Endothelial cell of umbilical vein (primary cell): Measurements from ENCODE around the gene KDM4B. TPM values are rescaled to one million over a fixed set of nuclear protein-coding genes. Genes with fewer than 3 reads are reported as not detected.

Experiments used
- BruUV-seq: library from RNA; stranded (reverse); fragments of 400-500 nt; replicated peaks from 2 replicates; lab custom pipeline; 2021; lab: Mats Ljungman, UMichigan
- CTCF ChIA-PET: fragments of 300-600, 350-600 bp; sonication (Branson Sonifier 250); formaldehyde crosslinking; loops from one replicate; lab custom pipeline; 2021; ENCODE audit warnings: antibody characterized with exemption, inconsistent platforms; lab: Charles Lee
- POLR2A ChIA-PET: fragments of 300-600, 350-600 bp; sonication (Branson Sonifier 250); formaldehyde crosslinking; loops from one replicate; lab custom pipeline; 2021; ENCODE audit warnings: antibody characterized with exemption, inconsistent platforms; lab: Charles Lee
- DNase-seq: peaks from one replicate; pipeline ENCODE4 v3.0.0-alpha.2; 2011; ENCODE audit warnings: low read depth, low spot score
- FAIRE-seq: peaks from 2 replicates; lab custom pipeline; 2011; peaks lifted over from hg19 to GRCh38; lab: Jason Lieb, UNC
- H2AFZ ChIP-seq: 2 replicates; pipeline ENCODE4 v1.6.0; 2012; ENCODE audit warnings: low read depth, low read length, control low read depth, inconsistent platforms
- H3K27ac ChIP-seq: 2 replicates; pipeline ENCODE4 v1.5.1; 2011; ENCODE audit warnings: low read depth, mild to moderate bottlenecking, control low read depth, low read length, moderate library complexity; ENCODE audit not compliant: insufficient read depth
- H3K27me3 ChIP-seq, 2 experiments: 2 replicates each; pipeline versions ENCODE4 v1.6.0 to v1.6.1; 2011; ENCODE audit warnings: low read length in 2 of 2, mixed read lengths in 1 of 2; ENCODE audit not compliant: control insufficient read depth in 2 of 2, insufficient read depth in 2 of 2
- H3K36me3 ChIP-seq, 2 experiments: 2 replicates in 1 of 2; 3 replicates in 1 of 2; pipeline ENCODE4 v1.5.1; 2011; ENCODE audit warnings: low read length in 2 of 2, mild to moderate bottlenecking in 1 of 2, moderate library complexity in 1 of 2; ENCODE audit not compliant: control insufficient read depth in 2 of 2, insufficient read depth in 2 of 2; ENCODE audit errors: extremely low read depth in 1 of 2
- H3K4me1 ChIP-seq: 3 replicates; pipeline ENCODE4 v1.5.1; 2011; ENCODE audit warnings: mild to moderate bottlenecking, low read length; ENCODE audit not compliant: control insufficient read depth, insufficient read depth; ENCODE audit errors: extremely low read depth
- H3K4me2 ChIP-seq: 2 replicates; pipeline ENCODE4 v1.6.1; 2011; ENCODE audit warnings: low read length, control low read depth, mixed read lengths; ENCODE audit not compliant: insufficient read depth
- H3K4me3 ChIP-seq, 3 experiments: fragments of 200-600 bp in 1 of 3; sonication (generic), shearing (Covaris generic) in 1 of 3; replicated peaks in 1 of 3; 2 replicates each; pipeline ENCODE4 v1.5.1; 2011 to 2016; ENCODE audit warnings: control low read depth in 3 of 3, low read length in 3 of 3, mild to moderate bottlenecking in 2 of 3, inconsistent platforms in 1 of 3, low read depth in 1 of 3, moderate library complexity in 1 of 3; ENCODE audit not compliant: insufficient read depth in 1 of 3
- H3K79me2 ChIP-seq: 2 replicates; pipeline ENCODE4 v1.6.0; 2012; ENCODE audit warnings: low read length, inconsistent platforms; ENCODE audit not compliant: control insufficient read depth, insufficient read depth
- H3K9ac ChIP-seq: replicated peaks from 2 replicates; pipeline ENCODE3; 2011; ENCODE audit warnings: low read length, control low read depth; ENCODE audit not compliant: insufficient read depth; ENCODE audit errors: extremely low read depth
- H3K9me1 ChIP-seq: replicated peaks from 3 replicates; pipeline ENCODE4 v1.6.0; 2011; ENCODE audit warnings: mild to moderate bottlenecking, low read length; ENCODE audit not compliant: control insufficient read depth, insufficient read depth; ENCODE audit errors: extremely low read depth
- H3K9me3 ChIP-seq: replicated peaks from 2 replicates; pipeline ENCODE4 v1.5.1; 2012; ENCODE audit warnings: low read length, inconsistent platforms; ENCODE audit not compliant: control insufficient read depth, insufficient read depth
- H4K20me1 ChIP-seq: replicated peaks from 2 replicates; pipeline ENCODE3; 2011; ENCODE audit warnings: mild to moderate bottlenecking, low read length; ENCODE audit not compliant: control insufficient read depth, insufficient read depth; ENCODE audit errors: extremely low read depth
- EZH2 ChIP-seq: IDR thresholded peaks from 2 replicates; pipeline ENCODE4 v1.6.1; 2012; ENCODE audit warnings: borderline replicate concordance, low read depth, mild to moderate bottlenecking, moderate library complexity, low read length, inconsistent platforms; ENCODE audit not compliant: severe bottlenecking
- FOS ChIP-seq: IDR thresholded peaks from 2 replicates; pipeline ENCODE4 v1.6.1; 2011; ENCODE audit warnings: mild to moderate bottlenecking, low read length, moderate library complexity, borderline replicate concordance; ENCODE audit not compliant: insufficient read depth
- GATA2 ChIP-seq: IDR thresholded peaks from 2 replicates; pipeline ENCODE4 v1.7.0; 2011; ENCODE audit warnings: low read depth, mild to moderate bottlenecking, moderate library complexity, mixed read lengths, low read length; ENCODE audit not compliant: insufficient read length, insufficient read depth
- JUN ChIP-seq: IDR thresholded peaks from 2 replicates; pipeline ENCODE4 v1.6.1; 2011; ENCODE audit warnings: borderline replicate concordance, low read depth; ENCODE audit not compliant: insufficient read length, insufficient read depth
- dilution Hi-C: fragments of 300-500 bp; cut with MboI; formaldehyde crosslinking; loops from one replicate; pipeline ENCODE4 v1.15.0; 2019; ENCODE audit warnings: low sequenced_read_pairs; ENCODE audit not compliant: extremely low pct_ligation_motif_present
- intact Hi-C: fragments of 100-400 bp; cut with micrococcal nuclease; formaldehyde crosslinking; loops from one replicate; pipeline ENCODE4 v1.10.0; 2022
- polyA plus RNA-seq, 4 experiments: library from polyadenylated mRNA; depleted of rRNA in 3 of 4; stranded (reverse) in 3 of 4; unstranded in 1 of 4; fragments of >200 nt; gene quantifications; 2 replicates each; pipeline versions ENCODE4 v1.2.1 to v1.2.3, GENCODE V29; 2011 to 2012; ENCODE audit warnings: missing spikeins in 1 of 4
- total RNA-seq: library from RNA; stranded (reverse); gene quantifications from 2 replicates; pipeline ENCODE4 v1.2.3, GENCODE V29; 2021
- TF ChIP-seq, protein P1 (sequence below), 2 donors: IDR thresholded peaks; 1 replicate in 1 of 2; 2 replicates in 1 of 2; pipeline ENCODE4 v1.5.1; 2011; ENCODE audit warnings: low read length in 2 of 2, mild to moderate bottlenecking in 2 of 2, moderate library complexity in 2 of 2, control low read depth in 1 of 2, inconsistent platforms in 1 of 2, low read depth in 1 of 2; ENCODE audit not compliant: insufficient read depth in 1 of 2; ENCODE audit errors: extremely low read depth in 1 of 2
- TF ChIP-seq, protein P2 (sequence below): IDR thresholded peaks from 2 replicates; pipeline ENCODE4 v1.6.1; 2011; ENCODE audit not compliant: insufficient read depth, insufficient read length

Gene KDM4B
- total and polyA plus RNA-seq, 2 donors (not counting 3 experiments of a cell fraction or from before 2014, with no cell fraction given): 12.4 to 37.2 TPM

DNA sequence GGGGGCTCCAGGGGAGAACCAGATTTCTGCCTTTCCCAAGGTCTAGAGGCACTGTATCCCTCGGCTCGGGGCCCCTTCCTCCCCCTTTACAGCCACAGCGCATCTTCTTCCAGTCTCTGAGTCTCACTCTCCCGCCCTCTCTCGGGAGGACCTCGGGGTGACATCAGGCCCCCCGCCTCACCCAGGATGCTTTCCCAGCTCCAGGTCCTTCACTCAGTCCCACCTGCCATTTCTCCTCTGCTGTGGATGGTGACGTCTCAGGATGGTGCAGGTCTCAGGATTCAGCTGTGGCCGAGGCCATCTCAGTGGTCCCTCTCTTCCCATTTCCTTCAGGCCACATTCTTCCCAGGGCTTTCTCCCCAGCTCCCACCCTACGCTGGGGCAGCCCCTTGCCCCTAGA lies 13.6 kb upstream of the KDM4B start:
- Histone ChIP-seq H3K4me3 (no peak overlapping the region), H3K79me2 (no peaks in the 10 kb centered on the region), H3K4me2 (no peak overlapping the region), H3K4me1 (no peaks in the 10 kb centered on the region), H2AFZ (no peak overlapping the region), H3K27ac (no peak overlapping the region), H3K27me3 (no peaks in the 10 kb centered on the region), H3K9ac (no peak overlapping the region), H4K20me1 (no peaks in the 10 kb centered on the region), H3K9me1 (no peaks in the 10 kb centered on the region), H3K36me3 (peaks cover 0 to 6% of the 10 kb centered on the region in 2 experiments), H3K9me3 (no peaks in the 10 kb centered on the region)
- FAIRE-seq: no peak
- ChIA-PET POLR2A (no interaction called here), CTCF (interaction anchor here (0.7 kb wide), 1 partner anchor 50 kb away, joined by 3 read pairs; no protein-coding TSS in a partner anchor)
- TF ChIP-seq JUN (no peak), EZH2 (no peak), GATA2 (no peak), FOS (no peak)
- TF ChIP-seq, protein P1, sequence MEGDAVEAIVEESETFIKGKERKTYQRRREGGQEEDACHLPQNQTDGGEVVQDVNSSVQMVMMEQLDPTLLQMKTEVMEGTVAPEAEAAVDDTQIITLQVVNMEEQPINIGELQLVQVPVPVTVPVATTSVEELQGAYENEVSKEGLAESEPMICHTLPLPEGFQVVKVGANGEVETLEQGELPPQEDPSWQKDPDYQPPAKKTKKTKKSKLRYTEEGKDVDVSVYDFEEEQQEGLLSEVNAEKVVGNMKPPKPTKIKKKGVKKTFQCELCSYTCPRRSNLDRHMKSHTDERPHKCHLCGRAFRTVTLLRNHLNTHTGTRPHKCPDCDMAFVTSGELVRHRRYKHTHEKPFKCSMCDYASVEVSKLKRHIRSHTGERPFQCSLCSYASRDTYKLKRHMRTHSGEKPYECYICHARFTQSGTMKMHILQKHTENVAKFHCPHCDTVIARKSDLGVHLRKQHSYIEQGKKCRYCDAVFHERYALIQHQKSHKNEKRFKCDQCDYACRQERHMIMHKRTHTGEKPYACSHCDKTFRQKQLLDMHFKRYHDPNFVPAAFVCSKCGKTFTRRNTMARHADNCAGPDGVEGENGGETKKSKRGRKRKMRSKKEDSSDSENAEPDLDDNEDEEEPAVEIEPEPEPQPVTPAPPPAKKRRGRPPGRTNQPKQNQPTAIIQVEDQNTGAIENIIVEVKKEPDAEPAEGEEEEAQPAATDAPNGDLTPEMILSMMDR (IDR thresholded peaks at IDR 0.05; ENCODE audit: extremely low read depth in 1 of 2, insufficient read depth in 1 of 2, low read depth in 1 of 2, low read length in 2 of 2): no peak
- TF ChIP-seq, protein P2, sequence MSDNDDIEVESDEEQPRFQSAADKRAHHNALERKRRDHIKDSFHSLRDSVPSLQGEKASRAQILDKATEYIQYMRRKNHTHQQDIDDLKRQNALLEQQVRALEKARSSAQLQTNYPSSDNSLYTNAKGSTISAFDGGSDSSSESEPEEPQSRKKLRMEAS: no peak
- no peak for DNase-seq
- no TSS peak for BruUV-seq
- dilution Hi-C loops (no loop called here), intact Hi-C loops (no loop called here)
